SH-SY5Y (cell line): ENCODE results near the gene STMN3.

Source experiments
- GATA2 ChIP-seq: IDR thresholded peaks from 2 replicates; pipeline ENCODE4 v1.6.1; 2011; ENCODE audit warnings: mild to moderate bottlenecking, low read depth, low read length
- GATA3 ChIP-seq: IDR thresholded peaks from 2 replicates; pipeline ENCODE4 v1.6.1; 2011; ENCODE audit warnings: low read depth, mild to moderate bottlenecking, low read length, moderate library complexity

Gene STMN3

GRCh38 chr20:63642527-63643247, 10.5 kb downstream of the STMN3 start:
- TF ChIP-seq GATA2 (no peak), GATA3 (no peak)

GRCh38 chr20:63641792-63642523, 11.3 kb downstream of the STMN3 start:
- no peak for TF ChIP-seq GATA3
- no peak for TF ChIP-seq GATA2

GRCh38 chr20:63641146-63641791, 12.0 kb downstream of the STMN3 start:
- TF ChIP-seq GATA3 (no peak), GATA2 (no peak)

GRCh38 chr20:63640086-63640485, 13.1 kb downstream of the STMN3 start:
- TF ChIP-seq GATA3 (no peak), GATA2 (no peak)

- TF ChIP-seq GATA2 (no peak), GATA3 (no peak)
Measured at GRCh38 chr20:63639093-63639975, 13.9 kb downstream of the STMN3 start.

- TF ChIP-seq GATA2 (no peak), GATA3 (no peak)
Measured at GRCh38 chr20:63636752-63637628, 16.2 kb downstream of the STMN3 start.

GRCh38 chr20:63635431-63636141, 17.6 kb downstream of the STMN3 start:
- TF ChIP-seq GATA2 (no peak), GATA3 (no peak)

- TF ChIP-seq GATA2 (no peak), GATA3 (no peak)
Measured at GRCh38 chr20:63633732-63634131, 19.5 kb downstream of the STMN3 start.

GRCh38 chr20:63628246-63628975, 24.8 kb downstream of the STMN3 start:
- TF ChIP-seq GATA3 (no peak), GATA2 (no peak)

- TF ChIP-seq GATA3 (no peak), GATA2 (no peak)
Measured at GRCh38 chr20:63627751-63628245, 25.4 kb downstream of the STMN3 start.

GRCh38 chr20:63627129-63627750, 26.0 kb downstream of the STMN3 start:
- TF ChIP-seq GATA2 (no peak), GATA3 (no peak)
